ENCODE results near the gene FAM120B. TPM values are rescaled to one million over a fixed set of nuclear protein-coding genes. Genes with fewer than 3 reads are reported as not detected.

FAM120B gene
- total and polyA plus RNA-seq, 2 experiments from 2014 or later = 7.2 to 16.7 TPM

DNA sequence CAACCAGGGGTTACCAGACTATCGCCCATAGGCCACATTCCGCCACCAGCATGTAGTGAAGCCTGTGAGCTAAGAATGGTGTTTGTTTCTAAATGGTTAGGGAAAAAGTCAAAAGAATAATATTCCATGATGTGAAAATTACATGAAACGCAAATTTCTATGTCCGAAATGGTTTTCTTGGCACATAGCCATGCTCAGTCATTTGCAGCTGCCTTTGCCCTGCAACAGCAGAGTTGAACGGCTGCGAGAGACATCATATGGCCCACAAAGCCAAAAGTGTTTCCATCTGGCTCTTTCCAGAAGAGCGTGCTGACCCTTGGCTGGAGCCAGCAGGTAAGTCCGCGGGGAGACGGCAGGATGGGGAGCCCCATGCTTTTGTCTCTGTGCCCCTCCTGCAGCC lies 60.7 kb downstream of the FAM120B start:
- H3K4me2 ChIP-seq = no peak overlapping the region
- H4K20me1 ChIP-seq (replicated peaks; ENCODE audit: insufficient read depth) = no peaks in the 10 kb centered on the region
- H3K36me3 Mint-ChIP-seq (ENCODE audit: low read depth) = no peaks in the 10 kb centered on the region
- DNase-seq (ENCODE audit: low spot score) (no peak), ATAC-seq (no peak)
- H3K27ac Mint-ChIP-seq = no peak overlapping the region
- TF ChIP-seq ZNF331 (CRISPR knock-in tag; IDR thresholded peaks at IDR 0.05; ENCODE audit: low read depth) (no peak), ZNF114 (CRISPR knock-in tag; IDR thresholded peaks at IDR 0.05) (no peak), STAT1 (IDR thresholded peaks at IDR 0.05; ENCODE audit: unreplicated experiment) (no peak), REST (IDR thresholded peaks at IDR 0.05; ENCODE audit: unreplicated experiment) (no peak), POLR2AphosphoS5 (IDR thresholded peaks at IDR 0.05; ENCODE audit: low read depth) (no peak), EZH2phosphoT487 (IDR thresholded peaks at IDR 0.05; ENCODE audit: unreplicated experiment) (no peak), EZH2 (IDR thresholded peaks at IDR 0.05; ENCODE audit: low read depth, unreplicated experiment) (no peak), JUNB (IDR thresholded peaks at IDR 0.05; ENCODE audit: unreplicated experiment) (no peak)
- no peaks in the 10 kb centered on the region for H3F3A ChIP-seq (replicated peaks; ENCODE audit: low read depth)
- H2AFZ ChIP-seq = no peak overlapping the region
- H3K79me2 ChIP-seq (replicated peaks; ENCODE audit: insufficient read depth) = no peaks in the 10 kb centered on the region
- H3K9me3 Mint-ChIP-seq = no peaks in the 10 kb centered on the region
- no peaks in the 10 kb centered on the region for H3K4me1 ChIP-seq (ENCODE audit: insufficient read depth)
- no peak overlapping the region for H3K4me3 Mint-ChIP-seq
- no peaks in the 10 kb centered on the region for H3K36me3 ChIP-seq (ENCODE audit: insufficient read depth)
- H3K9me2 ChIP-seq (ENCODE audit: insufficient read depth) = no peaks in the 10 kb centered on the region
- peaks cover 4% of the 10 kb centered on the region for H3K27me3 Mint-ChIP-seq (ENCODE audit: insufficient read depth, low read depth, poor library complexity)
- no peaks in the 10 kb centered on the region for H3K27me3 ChIP-seq (ENCODE audit: insufficient read depth)
- peaks cover 10% of the 10 kb centered on the region for H3K4me1 Mint-ChIP-seq
- no peak overlapping the region for H3K27ac ChIP-seq (ENCODE audit: low read depth)
- H3K4me3 ChIP-seq = no peak overlapping the region

GRCh38 chr6:170368544-170368943 lies 62.0 kb downstream of the FAM120B start:
- DNase-seq (ENCODE audit: low spot score) = no peak
- Histone ChIP-seq H3K27me3 (ENCODE audit: insufficient read depth) (no peaks in the 10 kb centered on the region), H3K4me3 (no peak overlapping the region), H3K9me2 (ENCODE audit: insufficient read depth) (no peaks in the 10 kb centered on the region), H4K20me1 (replicated peaks; ENCODE audit: insufficient read depth) (no peaks in the 10 kb centered on the region), H3K4me1 (ENCODE audit: insufficient read depth) (peaks cover 4% of the 10 kb centered on the region; the same call in 1 of the 2 replicates), H3K36me3 (ENCODE audit: insufficient read depth) (no peaks in the 10 kb centered on the region), H3K79me2 (replicated peaks; ENCODE audit: insufficient read depth) (no peaks in the 10 kb centered on the region), H3K4me2 (no peak overlapping the region), H2AFZ (no peak overlapping the region), H3K27ac (ENCODE audit: low read depth) (no peak overlapping the region), H3F3A (replicated peaks; ENCODE audit: low read depth) (no peaks in the 10 kb centered on the region)
- TF ChIP-seq NANOG (IDR thresholded peaks at IDR 0.05; ENCODE audit: borderline replicate concordance) (no peak), POLR2AphosphoS5 (IDR thresholded peaks at IDR 0.05; ENCODE audit: low read depth) (no peak), STAT1 (IDR thresholded peaks at IDR 0.05; ENCODE audit: unreplicated experiment) (no peak), REST (IDR thresholded peaks at IDR 0.05; ENCODE audit: unreplicated experiment) (no peak), EZH2phosphoT487 (IDR thresholded peaks at IDR 0.05; ENCODE audit: unreplicated experiment) (no peak), CREB1 (CRISPR knock-in tag; IDR thresholded peaks at IDR 0.05; ENCODE audit: low read depth) (no peak)
- TF ChIP-seq, protein P1, sequence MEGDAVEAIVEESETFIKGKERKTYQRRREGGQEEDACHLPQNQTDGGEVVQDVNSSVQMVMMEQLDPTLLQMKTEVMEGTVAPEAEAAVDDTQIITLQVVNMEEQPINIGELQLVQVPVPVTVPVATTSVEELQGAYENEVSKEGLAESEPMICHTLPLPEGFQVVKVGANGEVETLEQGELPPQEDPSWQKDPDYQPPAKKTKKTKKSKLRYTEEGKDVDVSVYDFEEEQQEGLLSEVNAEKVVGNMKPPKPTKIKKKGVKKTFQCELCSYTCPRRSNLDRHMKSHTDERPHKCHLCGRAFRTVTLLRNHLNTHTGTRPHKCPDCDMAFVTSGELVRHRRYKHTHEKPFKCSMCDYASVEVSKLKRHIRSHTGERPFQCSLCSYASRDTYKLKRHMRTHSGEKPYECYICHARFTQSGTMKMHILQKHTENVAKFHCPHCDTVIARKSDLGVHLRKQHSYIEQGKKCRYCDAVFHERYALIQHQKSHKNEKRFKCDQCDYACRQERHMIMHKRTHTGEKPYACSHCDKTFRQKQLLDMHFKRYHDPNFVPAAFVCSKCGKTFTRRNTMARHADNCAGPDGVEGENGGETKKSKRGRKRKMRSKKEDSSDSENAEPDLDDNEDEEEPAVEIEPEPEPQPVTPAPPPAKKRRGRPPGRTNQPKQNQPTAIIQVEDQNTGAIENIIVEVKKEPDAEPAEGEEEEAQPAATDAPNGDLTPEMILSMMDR (conservative IDR thresholded peaks at IDR 0.05; ENCODE audit: low read depth in 2 of 2) = no peak
- TF ChIP-seq, protein P2, sequence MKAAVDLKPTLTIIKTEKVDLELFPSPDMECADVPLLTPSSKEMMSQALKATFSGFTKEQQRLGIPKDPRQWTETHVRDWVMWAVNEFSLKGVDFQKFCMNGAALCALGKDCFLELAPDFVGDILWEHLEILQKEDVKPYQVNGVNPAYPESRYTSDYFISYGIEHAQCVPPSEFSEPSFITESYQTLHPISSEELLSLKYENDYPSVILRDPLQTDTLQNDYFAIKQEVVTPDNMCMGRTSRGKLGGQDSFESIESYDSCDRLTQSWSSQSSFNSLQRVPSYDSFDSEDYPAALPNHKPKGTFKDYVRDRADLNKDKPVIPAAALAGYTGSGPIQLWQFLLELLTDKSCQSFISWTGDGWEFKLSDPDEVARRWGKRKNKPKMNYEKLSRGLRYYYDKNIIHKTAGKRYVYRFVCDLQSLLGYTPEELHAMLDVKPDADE (IDR thresholded peaks at IDR 0.05) = no peak
- Mint-ChIP-seq H3K27ac (no peak overlapping the region), H3K4me1 (peaks cover 23% of the 10 kb centered on the region), H3K27me3 (ENCODE audit: insufficient read depth, low read depth, poor library complexity) (peaks cover 2% of the 10 kb centered on the region), H3K4me3 (no peak overlapping the region), H3K9me3 (no peaks in the 10 kb centered on the region), H3K36me3 (ENCODE audit: low read depth) (no peaks in the 10 kb centered on the region)
- no peak for ATAC-seq

Measured in GM23338 (cell line).